Pons (tissue), 1 donor: ENCODE measurements around the gene STARD10.
A peak's percentile ranks its signal among the peaks of the same experiment; 100 is the strongest.

Experiments used
- DNase-seq: peaks from one replicate; pipeline ENCODE4 v3.0.0-alpha.2; 2016; ENCODE audit warnings: low spot score

STARD10 gene

DNA sequence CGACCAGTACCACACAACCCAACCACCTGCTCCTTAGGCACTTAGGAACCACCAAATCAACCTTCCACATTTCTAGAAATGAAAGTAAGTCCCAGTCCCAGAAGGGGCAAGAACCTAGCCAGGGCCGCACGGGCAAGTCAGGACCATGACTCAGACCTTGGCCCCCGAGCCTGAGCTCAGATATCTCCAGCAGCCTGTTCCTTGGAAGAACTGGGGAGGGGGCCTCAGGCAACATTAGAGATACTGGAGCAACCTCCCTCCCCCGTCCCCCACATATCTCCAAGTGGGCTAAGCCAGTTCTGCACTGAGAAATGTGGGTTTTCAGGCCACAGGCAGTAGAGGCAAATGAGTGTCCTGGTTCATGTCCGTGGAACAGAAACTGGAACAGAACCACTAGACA lies 49.4 kb downstream of the STARD10 start:
- DNase-seq: no peak

DNA sequence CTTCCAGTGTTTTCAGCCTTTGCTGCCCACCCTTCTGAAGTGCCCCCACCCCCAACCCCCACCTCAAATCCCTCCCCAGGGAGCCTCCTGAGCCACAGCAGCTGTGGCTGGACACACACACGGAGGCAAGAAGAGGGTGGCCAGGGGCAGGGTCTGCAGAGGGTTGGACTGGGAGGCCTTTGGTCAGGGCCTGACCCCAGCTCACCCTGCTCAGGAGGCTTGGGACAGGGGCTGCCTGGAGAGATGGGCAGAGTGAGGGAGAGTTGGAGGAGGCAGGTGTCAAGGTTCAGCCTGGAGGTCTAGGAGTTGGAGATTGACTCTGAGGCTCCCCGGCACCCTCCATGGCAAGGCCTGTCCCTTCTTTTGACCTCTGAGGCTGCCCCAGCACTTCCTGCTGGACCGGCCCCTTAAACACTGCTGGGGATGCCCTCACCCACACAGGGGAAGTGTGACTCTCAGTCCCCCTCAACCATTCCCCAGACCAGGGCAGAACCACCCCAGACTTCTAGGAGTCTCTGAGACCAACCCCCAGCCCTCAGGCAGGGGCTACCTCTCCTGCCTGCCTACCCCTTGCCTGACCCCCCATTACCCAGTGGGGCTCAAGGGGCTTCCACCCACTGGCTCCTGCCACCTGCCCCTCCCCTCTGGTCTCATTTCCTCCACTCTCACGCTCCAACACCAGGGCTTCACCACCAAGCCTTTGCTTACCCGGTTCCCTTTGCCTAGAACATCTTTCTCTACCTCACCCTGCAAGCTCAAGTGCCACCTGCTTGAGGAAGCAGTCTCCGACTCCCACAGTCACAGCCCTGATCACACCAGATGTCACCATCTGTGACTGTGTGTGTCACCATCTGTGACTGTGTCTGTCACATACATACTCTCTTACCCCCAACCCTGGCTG lies 50.3 kb downstream of the STARD10 start:
- DNase-seq: no peak

DNA sequence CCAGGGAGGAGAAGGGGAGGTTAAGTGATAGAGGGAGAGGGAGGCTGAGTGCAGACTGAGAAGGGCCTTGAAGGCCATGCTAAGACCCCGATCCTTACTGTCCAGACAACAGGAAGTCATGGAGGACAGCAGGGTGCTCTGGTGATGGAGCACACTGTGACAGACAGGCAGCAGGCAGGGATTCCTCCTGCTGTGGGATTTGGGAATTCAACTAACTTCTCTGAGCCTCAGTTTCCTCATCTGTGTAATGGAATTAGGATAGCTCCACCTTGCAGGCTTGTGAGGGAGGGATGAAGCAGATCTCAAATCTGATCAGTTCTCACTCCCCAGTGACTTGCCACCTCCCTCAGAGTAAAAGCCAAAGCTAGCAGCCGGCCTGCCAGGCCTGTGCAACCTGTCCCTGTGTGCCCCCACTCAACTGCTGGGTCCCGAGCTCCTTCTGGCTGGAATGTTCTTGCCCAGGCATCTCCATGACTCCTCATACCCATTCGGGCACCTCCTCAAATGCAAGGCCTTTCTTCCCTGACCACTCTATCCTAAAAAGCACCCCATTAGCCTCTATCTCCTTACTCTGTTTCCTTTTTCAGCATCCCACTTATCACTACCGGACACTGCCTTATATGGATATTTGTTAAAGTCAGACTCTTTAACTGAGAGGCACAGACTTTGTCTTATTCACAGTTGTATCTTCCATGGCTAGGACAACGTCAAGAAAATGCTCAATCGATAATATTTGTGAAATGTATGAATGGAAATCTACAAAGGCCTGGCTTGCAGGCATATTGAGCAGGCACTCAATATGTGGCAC lies 51.1 kb downstream of the STARD10 start:
- DNase-seq: no peak

DNA sequence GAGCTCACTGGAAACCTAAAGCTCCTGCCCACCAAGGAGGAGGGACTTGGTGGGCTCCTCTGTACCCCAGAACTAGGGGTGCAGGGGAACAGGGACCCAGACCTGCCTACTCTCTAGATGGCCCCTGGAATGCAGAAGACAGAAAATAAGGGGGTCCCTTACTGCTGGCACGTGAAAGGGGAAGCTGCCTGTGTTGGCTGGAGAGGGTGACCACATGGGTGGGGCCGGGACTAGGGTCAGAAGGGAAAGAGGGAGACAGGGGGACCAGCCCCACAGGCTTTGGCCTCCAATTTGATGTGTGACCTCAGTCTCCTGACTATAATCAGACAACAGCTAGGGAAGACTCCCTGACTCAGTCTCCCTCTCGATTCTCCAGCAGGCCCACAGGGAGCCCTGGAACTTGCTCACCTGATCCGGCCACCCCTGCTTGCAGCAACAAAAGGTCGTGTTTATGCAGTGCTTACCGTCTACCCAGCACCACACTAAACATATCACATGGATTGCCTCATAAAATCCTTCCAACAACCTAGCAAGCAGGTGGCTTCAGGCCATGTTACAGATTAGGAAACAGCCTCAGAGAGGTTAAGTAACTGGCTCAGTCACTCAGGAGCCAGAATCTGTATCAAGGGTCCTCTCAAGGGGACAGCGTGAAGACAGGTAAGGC lies 51.9 kb downstream of the STARD10 start:
- DNase-seq: no peak

DNA sequence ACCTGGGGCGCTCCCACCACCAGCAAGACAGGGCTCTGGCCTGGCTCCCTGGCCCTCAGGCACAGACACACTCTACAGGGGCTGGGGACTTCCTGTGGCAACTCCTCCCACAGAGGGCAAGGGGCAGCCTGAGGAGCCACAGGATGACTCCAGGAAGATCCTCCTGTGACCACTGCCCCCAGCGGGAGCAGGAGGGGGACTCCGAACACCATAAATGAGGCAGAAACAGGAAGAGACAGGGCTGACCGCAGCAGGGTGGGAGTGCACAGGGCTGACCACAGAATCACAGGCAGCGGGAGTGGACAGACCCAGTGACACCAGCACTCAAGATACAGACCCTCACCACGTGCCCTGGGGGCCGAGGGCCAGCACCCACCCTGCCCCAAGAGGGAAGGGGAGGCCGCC lies 52.4 kb downstream of the STARD10 start:
- DNase-seq: peak; percentile 75

DNA sequence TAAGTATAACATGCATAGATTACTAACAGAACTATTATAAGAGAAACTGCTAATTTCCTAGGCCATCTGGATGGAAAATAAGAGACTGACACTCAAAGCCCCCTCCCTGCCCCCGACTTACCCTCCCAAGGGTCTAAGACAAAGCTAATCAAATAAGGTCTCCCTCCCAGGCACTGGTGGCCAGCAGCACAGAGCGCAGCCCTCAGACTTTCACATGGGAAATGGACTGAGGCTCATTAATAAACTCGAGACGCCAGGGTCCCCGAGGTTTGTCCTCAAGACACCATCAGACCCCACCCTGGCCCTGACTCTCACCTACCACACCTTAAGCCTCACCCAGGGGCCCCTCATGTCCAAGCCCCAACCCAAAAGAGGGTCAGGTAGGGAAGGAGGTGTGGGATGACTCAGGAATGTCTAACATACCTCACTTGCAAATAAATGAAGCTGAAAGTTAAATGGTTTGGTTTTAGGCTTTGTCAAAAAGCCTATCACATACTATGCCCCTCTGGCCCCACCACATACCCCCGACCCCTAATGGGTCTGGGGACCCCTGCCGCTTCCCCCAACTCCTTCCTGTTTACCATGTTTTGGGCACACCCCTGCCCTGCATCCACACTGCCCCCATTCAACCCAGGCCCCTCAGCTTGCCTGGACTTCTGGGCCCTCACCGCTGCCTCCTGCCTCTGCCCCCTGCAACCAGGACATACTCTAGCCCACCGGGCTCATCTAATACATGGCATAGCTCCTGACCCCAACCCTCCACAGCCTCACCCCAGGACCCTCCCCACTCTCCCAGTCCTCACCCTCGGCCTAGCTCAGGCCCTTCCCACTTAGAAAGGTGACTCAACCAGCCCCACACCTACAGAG lies 53.1 kb downstream of the STARD10 start:
- no peak for DNase-seq

DNA sequence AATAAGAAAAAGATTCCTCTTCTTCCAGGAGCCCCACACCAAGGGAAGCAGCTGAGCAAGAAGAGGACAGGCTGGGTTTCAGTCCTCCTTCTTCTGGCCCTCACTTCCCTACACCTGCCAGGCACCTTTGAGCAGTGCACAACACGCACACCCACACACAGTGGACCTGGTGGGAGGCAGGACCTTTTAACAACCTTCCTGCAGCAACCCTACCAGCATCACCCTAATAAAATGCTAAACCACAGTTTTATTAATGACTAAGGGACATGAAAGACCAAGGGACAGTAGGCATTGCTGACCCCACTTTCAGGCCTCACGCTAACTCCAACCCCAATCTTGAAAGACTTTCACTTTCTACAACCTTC lies 53.8 kb downstream of the STARD10 start:
- DNase-seq: no peak

DNA sequence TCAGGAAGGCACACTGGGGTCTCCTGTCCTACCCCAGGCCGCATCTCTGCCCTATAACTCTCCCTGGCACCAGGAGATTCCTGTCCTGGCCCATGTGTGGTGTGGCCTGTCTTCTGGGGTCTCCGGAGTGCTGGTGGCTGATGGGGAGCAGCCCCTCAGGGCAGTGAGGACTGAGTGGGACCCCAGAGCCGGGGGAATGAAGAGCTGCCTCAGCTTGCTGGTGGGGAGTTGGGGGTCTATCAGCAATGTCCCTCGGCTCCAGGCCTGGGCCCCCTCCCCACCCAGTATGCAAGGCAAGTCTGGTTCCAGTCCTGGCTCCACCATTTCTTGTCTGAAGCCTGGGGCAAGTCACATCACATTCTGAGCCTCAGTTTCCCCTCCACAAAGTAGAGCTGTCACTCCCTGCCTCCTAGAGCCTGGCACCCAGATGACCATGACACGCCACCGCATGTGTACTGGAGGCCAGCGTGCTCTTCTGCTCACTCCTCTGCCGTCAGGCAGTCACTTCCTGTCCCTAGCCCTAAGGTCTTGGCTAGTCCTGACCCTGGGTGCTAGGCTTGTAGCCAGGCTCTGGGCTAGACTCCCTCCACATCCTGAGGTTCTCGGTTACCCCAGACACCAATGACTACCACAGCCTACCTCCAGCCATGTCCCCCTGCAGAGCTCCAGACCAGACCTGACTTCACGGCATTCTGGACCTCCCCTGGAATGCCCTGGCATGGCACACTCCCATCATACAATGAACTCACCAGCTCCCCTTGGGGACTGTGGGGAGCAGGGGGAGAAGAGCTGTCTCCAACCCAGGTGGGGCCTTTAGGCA lies 54.4 kb downstream of the STARD10 start:
- no peak for DNase-seq

DNA sequence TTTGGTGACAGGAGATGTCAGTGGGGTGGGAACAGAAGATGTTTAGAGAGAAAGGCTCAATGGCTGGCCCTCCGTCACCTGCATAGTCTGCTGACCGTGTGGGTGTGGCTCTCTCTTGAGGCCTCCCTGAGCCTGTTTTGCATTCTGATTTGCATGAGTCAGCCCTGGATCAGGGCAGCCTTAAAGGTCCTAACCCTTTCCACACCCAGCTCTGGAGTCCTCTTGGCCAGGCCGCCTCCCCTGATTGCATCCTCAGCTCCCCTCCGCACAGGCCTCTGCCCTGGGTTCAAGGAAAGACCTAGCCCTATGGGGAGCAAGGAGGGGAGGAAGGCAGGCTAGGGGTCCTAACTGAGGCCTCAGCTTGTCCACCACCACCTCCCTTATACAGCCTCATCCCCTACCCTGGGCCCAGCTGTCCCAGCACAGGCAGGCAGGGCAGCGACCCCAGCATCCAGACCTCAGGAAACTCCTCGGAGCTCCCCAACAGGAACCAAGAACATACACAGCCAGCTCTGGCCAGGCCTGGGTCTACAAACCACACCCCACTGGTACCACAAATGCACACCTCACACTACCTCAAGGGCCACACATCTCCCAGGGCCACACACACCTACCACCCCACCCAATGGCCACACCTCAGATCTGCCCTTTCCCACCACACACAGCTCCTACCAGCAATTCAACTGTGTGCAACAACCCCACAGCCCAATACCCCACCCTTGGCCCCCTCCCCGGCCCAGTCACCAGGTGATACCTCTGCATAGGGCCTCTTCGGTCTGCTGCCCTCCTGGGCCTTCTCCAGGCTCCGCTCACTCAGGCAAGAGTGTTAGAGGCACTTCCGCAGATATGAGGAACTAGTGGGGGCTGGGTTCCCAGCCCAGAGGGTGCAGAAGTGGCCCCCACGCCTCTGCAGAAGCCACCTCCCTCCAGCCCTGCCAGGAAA lies 55.4 kb downstream of the STARD10 start:
- no peak for DNase-seq

DNA sequence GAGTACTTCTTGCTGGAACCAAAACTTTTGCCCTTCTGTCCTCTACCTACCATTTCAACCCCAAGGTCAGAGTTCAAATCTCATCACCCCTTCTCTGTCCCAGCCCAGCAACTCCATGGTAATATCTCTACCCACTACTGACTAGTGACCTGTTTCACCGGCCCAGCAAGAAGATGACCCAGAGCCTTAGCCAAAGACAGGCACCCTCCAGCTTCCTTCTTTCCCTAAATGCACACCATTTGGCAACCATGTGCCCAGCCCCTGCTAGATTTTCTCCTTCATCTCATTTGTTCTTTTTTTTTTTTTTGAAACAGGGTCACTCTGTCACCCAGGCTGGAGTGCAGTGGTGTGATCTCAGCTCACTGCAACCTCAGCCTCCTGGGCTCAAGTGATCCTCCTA lies 56.5 kb downstream of the STARD10 start:
- no peak for DNase-seq

DNA sequence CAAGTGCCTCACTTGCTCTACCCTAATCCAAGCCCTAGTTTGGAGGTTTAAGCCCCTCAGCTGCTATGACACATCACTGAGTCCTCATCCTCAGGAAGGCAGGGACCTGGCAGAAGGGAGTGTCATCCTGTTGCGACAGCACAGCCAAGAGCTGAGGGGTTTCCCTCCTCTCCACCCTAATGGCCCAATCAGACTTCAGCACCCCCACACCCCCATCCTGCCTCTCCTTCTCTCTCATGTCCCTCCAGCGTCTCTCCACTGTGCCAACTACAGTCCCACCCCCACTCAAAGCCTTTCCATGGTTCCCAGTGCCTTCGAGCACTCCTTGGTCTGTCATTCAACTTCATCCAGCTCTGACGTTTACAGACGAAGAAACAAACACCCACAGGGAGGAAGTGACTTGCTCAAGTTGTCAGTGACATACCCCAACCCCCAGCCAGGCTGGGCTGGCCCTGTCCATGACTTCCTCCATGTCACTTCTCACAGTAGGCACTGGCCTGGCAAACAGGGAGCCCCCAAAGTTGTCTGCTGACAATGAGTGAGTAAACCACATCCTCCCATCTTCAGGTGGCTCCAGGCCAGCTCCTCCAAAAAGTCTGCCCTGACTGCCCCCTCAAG lies 57.3 kb downstream of the STARD10 start:
- peak; percentile 72 for DNase-seq

DNA sequence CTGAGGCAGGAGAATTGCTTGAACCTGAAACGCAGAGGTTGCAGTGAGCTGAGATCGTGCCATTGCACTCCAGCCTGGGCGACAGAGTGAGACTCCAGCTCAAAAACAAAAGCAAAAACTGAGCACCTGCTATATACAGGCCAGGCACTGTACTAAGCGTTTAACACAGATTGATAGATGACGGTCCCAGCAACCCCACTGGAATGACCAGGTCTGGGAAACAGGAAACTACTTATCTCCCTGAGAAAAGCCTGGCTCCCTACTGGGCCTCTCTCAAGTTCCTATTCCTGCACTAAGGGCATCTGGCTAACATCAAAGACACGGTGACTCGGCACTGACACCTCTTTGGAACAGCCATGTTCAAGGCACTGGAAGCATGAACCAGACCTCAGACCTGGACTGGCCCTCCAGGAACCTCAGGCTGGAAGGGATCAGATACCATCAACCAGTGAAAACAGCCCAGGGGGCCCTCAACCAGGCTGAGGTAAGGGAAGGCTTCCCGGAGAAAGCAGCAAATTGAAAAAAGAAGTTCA lies 58.3 kb downstream of the STARD10 start:
- no peak for DNase-seq

DNA sequence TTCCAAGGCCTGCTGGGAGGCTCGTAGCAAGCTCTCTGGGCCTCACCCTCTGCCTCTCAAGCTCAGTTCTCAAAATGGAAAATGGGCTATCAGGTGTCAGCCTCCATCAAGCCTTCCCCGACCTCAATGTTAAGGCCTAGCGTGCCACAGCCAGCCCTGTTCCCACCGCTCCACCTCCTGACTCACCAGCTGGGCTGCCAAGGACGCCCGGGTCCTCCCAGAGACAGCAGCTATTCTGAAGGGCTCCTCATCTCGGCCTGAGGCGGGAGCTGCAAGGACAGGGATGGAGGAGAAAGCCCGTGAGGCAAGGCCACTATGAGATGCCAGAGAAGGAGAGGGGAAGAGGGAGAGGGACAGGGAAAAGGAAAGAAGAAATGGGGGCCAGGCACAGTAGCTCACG lies 61.5 kb downstream of the STARD10 start:
- no peak for DNase-seq

DNA sequence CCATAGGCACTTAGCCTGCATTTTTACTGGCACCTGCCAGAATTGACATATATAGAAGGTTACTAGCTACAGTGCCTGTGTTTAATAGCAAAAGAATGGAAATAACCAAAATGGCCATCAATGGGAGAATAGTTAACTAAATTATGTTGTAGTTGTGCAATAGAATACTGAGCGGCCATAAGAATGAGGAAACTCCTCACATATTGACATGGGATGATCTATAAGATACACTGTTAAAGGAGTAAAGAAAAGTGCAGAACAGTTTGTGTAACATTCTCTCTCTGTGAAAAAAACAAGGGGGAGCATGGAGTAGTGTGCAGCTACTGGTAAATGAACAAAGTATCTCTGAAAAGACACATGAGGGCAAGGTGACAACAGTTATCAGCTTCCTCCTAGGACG lies 63.1 kb downstream of the STARD10 start:
- no peak for DNase-seq

DNA sequence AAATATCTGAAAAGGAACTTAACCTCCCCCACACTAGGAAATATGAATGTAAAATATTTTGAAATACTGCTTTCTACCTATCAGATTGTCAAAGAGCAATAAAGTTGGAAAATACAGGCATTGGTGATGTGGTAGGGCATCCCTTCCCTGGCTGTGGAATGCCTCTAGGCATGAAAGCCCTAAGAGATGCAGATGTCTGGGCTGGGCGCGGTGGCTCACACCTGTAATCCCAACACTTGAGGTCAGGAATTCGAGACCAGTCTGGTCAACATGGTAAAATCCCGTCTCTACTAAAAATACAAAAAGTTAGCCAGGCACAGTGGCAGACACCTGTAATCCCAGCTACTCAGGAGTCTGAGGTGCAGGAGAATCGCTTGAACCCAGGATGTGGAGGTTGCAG lies 63.6 kb downstream of the STARD10 start:
- DNase-seq: no peak

DNA sequence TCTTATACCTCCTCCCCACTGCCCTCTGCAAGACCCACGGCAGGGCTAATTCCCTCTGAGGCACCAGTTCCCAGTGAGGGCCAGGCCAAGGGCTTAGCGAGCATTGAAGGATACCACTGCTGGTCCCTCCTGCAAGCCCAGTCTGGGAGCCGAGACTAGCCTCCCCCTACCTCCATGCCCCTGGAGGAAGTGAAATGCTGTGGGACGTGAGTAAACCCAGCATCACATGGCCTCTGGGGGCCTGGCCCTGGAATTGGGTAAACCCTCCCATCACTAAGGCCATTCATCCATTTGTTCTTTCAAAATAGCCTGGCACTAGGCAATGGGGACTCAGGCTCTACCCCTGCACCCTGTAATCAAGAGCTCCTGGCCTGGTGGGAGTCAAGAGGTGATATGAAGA lies 66.3 kb downstream of the STARD10 start:
- DNase-seq: no peak

DNA sequence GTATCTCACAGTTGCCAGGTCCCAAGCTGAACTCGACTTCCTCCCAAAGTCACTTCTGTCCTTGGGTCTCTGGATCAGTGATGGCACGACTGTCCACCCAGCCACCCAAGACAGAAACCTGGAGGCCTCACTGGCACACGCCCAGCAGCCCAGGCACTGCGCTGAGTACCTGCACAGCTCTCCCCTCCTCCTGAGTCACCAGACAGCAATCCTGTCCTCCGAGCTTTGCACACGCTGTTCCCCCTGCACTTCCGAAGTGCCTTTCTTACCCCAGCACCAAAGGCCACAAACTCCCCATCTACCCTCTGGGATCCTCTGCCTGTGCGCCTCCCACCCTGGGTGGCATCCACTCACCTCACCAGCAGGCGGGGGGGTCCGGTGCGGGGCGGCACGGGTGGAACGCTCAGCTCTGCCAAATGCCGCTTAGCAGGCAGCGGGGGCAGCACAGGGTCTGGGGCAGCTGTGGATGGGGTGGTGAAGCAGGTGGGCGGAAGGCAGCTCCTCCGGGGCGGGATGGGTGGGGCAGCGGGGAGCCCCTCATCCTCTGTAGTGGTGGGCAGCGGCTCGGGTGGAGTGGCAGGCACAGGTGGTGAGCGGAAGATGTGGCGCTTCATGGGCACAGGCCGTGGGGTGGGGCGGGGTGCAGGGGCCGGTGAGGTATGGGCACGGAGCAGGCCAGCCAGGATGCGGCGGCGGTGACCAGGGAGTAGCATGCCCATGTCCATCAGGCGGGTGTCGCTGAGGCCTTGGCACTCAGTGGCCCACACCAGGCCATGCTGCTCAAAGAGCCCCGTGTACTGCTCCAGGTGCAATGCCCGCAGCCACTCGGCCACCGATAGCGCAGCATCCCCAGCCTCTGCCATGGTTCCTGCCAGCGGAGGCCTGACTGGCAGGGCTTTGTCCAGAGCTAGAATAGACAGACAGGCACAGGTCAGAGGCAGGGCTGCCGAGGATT lies 67.3 kb downstream of the STARD10 start:
- no peak for DNase-seq

DNA sequence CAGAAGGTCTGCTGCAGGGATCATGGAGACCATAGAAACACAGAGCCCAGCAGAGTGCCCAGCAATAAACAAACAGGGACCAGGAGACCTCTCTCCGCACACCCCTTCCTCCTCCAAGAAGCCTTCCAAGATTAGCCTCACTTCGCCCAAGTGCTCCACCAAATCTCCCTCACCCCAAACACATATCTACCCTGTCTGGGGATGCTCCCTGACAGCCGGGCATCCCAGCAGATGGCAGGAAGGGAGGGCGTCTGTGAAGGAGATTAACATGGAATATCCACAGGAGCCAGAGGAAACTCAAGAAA lies 68.2 kb downstream of the STARD10 start:
- DNase-seq: no peak
